UCSD-AML1 (cell line): ENCODE results near the gene ADAMTS8.

Experiments used
- DNase-seq: peaks from one replicate; lab custom pipeline; 2025; ENCODE audit not compliant: unreplicated experiment; lab: John Stamatoyannopoulos, UW

Gene ADAMTS8

GRCh38 chr11:130421199-130421585 lies 7.2 kb downstream of the ADAMTS8 start:
- DNase-seq, result no peak

DNA sequence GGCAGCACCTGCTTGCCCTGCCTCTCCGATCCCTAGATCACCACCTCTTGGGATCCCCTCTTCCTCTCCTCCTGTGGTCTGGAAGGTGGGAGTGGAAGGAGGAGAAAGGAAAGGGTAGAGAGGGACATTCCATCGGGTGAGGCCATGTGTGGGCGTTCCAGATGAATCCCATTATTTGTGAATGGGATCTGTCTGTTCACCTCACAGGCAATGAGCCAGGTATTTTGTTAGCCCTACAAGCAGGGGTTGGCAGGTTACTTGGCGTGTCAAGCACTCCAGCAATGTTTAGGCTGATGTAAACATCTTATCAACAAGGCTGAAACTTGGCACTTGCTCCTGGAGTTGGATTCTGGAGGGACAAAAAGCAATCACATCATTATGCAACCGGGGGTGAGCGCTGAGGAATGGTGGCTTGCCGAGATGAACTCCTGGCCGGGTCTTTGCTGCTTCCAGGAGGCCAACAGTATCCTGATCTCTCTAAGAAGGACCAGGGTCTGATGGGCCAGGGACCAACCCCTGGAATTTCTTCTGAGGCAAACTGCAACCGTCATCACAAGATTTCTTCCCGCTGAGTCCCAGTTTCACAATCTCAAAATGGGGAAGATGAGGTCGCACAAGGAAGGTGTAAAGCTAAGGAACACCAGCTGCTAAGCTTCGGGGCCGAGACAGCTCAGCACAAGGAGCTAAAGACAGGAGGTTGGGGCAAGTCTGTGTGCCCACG lies 7.8 kb downstream of the ADAMTS8 start:
- DNase-seq, result no peak

- no peak for DNase-seq
Measured at GRCh38 chr11:130418756-130419155, 9.7 kb downstream of the ADAMTS8 start.

GRCh38 chr11:130418210-130418609 lies 10.2 kb downstream of the ADAMTS8 start:
- DNase-seq, result no peak

DNA sequence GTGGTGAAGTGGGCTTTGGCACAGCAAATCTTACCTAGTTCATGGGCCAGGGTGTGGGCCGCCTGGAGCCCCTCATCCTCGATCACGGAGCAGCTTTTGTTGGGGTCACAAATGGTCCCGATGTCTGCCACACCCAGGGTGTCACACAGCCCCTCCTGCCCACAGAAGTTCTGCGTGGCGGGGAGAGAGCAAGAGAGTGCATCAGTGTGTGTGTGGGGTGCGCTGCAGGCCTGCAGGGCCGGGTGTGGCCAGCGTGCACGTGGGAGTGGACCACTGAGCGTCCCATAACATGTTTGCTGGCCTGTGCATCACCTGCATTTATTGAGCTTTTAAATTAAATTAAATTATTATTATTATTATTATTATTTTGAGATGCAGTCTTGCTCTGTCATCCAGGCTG lies 11.5 kb downstream of the ADAMTS8 start:
- no peak for DNase-seq

DNA sequence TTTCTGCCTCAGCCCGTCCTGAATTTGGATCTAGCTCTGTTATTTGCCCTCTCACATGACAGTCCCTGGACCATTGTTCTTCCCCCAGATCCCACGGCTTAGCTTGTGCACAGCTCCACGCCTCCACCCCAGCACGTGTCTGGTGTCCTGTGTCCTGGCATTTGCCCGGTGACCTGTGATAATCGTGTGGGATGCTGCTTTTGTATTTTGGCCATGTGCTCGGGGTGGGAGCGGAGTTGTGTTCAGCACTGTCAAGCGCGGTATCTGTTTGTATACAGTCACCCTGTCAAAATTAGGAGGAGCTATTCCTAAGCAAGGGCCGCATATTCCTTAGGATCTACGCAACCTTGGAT lies 11.9 kb downstream of the ADAMTS8 start:
- DNase-seq, result no peak

DNA sequence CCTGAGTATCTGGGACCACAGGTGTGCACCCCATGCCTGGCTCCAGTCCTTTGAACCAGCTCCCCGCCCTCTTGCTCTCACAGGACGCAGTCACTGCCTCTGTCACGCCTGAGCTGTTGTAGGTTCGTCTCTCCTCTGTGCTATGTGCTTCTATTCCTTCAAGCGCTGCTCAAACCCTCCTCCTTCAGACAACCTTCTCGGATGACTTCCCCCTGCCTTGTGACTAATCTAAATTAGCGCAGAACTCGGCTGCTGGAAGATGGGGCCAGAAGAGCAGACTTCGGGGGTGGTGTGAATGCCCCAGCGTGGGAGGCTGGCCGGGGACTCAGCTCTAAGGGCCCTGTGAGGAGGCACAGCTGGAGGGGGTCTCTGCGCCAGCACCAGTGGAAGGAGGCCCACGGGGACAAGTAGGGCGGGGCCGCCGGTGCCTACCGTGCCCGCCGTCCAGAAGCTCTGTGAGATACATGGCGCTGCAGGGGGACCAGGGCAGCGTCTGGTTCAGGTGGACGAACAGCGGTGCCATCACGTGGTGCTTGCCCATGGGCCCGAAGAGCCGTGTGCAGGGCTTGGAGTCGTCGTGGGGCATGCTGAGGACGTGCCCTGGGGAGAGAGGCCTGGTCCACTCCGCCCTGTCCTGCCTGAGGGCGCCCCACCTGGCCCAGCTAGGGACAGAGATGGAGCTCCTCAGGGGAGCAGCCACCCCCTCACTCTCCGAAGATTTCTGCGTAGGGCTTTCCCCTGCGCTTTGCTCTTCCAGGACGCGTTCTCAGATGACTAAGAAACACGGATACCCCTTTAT lies 12.5 kb downstream of the ADAMTS8 start:
- DNase-seq, result no peak

DNA sequence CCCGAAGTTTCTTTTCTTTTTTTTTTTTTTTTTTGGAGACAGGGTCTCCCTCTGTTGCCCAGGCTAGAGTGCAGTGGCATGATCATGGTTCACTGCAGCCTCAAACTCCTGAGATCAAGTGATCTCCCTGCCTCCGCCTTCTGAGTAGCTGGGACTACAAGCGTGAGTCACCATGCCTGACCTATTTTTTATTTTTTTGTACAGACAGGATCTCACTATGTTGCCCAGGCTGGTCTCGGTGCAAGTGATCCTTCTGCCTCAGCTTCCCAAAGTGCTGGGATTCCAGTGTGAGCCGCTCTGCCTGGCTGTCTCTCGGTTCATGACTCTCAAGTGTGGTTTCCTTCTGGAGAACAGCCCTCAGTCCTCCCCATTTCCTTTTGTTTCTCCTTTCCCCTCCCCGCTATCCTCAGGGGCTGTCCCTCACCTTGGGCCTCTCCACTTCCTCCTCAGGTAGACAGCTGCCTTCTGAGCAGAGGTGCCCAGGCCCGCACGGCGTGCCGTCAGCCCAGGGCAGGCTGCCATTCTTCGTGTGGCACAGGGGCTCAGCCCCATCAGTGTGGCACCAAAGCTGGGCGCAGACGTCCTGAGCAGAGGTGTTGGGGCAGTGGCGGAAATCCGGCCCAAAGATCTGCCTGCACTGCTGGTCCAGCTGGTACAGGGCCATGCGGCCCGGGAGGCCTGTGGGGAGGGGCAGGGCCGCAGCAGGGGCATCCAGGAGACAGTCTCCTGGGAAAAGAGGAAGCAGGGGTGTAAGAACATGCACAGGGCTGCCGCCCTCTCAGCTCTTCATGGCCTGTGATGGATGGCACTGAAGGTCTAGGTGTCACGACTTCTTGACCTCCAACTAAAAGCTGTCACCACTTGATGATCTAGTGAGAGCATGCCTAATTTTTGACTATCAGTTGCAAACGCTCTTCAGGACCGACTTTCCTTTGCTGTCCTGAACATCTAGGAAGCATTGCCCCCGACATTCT lies 14.0 kb downstream of the ADAMTS8 start:
- DNase-seq, result peak; percentile 32

DNA sequence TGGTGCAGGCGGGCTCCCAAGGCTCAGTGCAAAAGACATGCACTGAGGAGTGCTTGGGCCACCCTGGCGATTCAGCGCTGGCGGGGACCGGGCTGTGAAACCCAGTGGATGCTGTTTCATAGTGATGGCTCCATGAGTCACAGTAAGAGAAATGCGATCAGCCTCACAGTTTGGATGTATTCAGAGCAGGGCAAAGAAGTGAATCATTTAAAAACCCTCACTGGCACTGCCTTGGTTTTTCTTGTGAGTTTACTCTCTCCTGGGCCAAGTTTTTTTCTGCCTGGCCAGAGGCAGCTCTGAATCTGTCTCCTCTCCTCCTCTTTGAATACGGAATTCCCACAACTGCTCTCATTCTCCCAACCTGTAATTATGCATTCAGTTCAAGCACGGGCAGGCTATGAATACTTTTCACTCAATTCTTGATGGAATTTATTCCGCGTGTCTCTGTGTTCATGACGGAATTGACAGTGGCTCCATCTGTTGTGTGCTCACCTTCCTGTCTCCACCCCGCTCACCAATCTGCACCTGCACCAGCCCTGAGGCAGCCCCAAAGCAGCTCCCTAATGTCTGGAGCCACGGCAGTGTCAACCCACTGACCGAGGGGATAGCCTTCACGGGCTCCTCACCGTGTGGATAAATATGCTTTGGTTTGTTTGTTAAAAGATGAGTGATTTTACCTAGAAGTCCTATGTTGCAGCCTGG lies 14.9 kb downstream of the ADAMTS8 start:
- no peak for DNase-seq

GRCh38 chr11:130411223-130411622 lies 17.2 kb downstream of the ADAMTS8 start:
- DNase-seq, result no peak

GRCh38 chr11:130409594-130410388 lies 18.6 kb downstream of the ADAMTS8 start:
- no peak for DNase-seq

DNA sequence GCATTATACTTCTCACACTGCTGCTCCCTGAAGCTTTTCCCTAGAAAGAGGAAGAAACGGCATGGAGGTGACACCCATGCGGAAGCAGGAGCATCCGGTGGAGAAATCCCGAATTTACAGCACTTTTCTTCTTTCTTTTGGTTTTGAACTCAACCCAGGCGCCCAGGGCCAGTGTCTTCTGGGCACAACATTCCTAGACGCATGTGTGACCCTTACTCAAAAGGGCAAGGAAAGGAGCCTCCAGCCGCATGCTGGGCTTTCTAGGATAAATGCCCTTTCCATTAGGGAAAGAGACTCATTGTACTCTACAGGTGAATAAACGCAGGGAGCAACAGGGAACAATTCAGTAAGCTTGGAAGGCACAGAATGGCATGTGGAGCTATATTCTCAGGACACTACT lies 19.5 kb downstream of the ADAMTS8 start:
- DNase-seq, result no peak

- no peak for DNase-seq
Measured at GRCh38 chr11:130408401-130408890, 20.0 kb downstream of the ADAMTS8 start.

- DNase-seq, result no peak
Measured at GRCh38 chr11:130407978-130408377, 20.4 kb downstream of the ADAMTS8 start.

DNA sequence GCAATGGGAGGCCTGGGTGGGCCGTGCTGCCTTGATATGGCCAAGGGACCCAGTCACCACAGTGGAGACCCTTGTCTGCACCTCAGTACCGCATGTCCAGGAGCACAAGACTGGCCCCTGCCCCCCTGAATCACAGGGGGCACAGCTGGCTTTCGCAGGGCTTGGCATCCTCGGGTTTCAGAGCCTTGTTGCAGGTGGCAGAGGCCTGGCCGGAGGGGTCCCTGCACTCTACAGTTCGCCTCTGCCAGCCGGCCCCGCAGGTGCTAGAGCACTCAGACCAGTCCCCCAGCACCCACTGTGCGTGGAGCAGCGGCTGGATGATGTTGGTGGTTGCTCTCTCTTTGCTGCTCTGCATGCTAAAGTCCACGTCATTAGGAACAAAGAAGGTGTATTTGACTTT lies 23.0 kb downstream of the ADAMTS8 start:
- no peak for DNase-seq

GRCh38 chr11:130404727-130405126 lies 23.7 kb downstream of the ADAMTS8 start:
- DNase-seq, result no peak

DNA sequence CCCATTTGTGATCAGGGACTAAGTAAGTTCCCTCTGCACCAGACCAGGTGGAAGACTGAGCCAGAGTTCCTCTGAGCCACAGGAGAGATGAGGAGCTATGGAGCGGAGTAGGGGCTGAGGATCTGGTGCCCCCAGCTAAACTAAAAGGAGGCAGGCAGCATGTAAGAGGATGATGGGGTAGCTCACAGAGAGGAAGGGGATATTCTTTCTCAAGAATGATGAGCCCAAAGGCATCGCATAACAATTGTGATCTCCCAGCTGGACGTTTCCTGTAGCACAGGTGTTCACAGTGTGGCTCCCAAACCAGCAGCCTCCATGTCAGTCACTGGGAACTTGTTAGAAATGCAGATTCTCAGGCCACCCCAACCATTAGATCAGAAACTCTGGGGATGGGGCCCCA lies 24.4 kb downstream of the ADAMTS8 start:
- no peak for DNase-seq

DNA sequence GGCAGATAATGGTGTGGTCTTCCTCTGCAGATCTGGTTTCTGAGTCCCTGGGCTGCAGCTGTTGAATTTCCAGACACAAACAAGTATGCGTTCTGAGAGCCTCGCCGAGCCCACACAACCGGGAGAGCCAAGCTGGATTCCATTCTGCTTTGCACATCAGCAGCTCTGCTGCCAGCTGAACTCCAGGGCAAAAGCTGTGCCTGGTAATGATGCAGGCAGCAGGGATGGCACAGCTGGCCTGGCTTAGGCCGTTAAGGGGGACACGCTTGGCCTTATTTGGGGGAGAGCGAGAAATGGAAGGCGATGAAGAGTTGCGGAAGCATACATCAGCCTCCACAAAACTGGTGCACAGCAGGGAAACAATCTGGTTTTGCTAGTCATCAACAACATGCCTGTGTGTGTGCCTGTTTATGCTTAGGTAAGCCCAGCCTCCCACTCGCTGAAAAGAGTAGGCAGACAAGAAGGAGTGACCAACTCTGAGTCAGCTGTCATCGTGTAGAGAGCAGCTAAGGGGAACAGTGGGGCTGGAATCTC lies 25.1 kb downstream of the ADAMTS8 start:
- DNase-seq, result no peak

- DNase-seq, result no peak
Measured at GRCh38 chr11:130402570-130402969, 25.8 kb downstream of the ADAMTS8 start.
